B cell (primary cell): ENCODE data around the gene CNTN4. TPM values are rescaled to one million over a fixed set of nuclear protein-coding genes. Genes with fewer than 3 reads are reported as not detected.

Experiments used
- ATAC-seq: fragments of 200-7000 bp; cut with Tn5 transposase; one replicate; pipeline ENCODE4 v1.10.0; 2021; ENCODE audit warnings: low read depth, mild to moderate bottlenecking, moderate number of reproducible peaks, moderate library complexity
- CTCF ChIA-PET: fragments of 350-600 bp; sonication (Branson Sonifier 250); formaldehyde crosslinking; loops from one replicate; lab custom pipeline; 2021; ENCODE audit warnings: antibody characterized with exemption, inconsistent platforms; lab: Charles Lee
- POLR2A ChIA-PET: fragments of 350-600 bp; sonication (Branson Sonifier 250); formaldehyde crosslinking; loops from one replicate; lab custom pipeline; 2021; ENCODE audit warnings: antibody characterized with exemption; lab: Charles Lee
- DNase-seq: peaks from one replicate; pipeline ENCODE4 v3.0.0; 2013
- H2AFZ ChIP-seq: 2 replicates; pipeline ENCODE4 v1.6.1; 2012; ENCODE audit warnings: mild to moderate bottlenecking, low read depth, low read length; ENCODE audit not compliant: insufficient read depth, poor library complexity, severe bottlenecking
- H3K27ac ChIP-seq, 2 donors: 1 replicate in 1 of 2; 2 replicates in 1 of 2; pipeline ENCODE4 v1.5.1; 2012 to 2013; ENCODE audit warnings: low read length in 2 of 2, mild to moderate bottlenecking in 2 of 2, moderate library complexity in 1 of 2
- H3K27me3 ChIP-seq, 4 experiments: fragments of 200-600 bp in 1 of 4; sonication (generic) in 1 of 4; replicated peaks in 1 of 4; 1 replicate in 2 of 4; 2 replicates in 2 of 4; pipeline versions ENCODE4 v1.6.1 to v1.7.0; 2013 to 2016; ENCODE audit warnings: low read length in 3 of 4, mild to moderate bottlenecking in 2 of 4, mixed read lengths in 1 of 4, moderate library complexity in 1 of 4; ENCODE audit not compliant: insufficient read depth in 4 of 4, control insufficient read depth in 3 of 4; ENCODE audit errors: control extremely low read depth in 1 of 4
- H3K36me3 ChIP-seq, 2 experiments: replicated peaks in 1 of 2; 1 replicate in 1 of 2; 2 replicates in 1 of 2; pipeline versions ENCODE4 v1.6.1 to v1.7.1; 2013; ENCODE audit warnings: low read length in 1 of 2; ENCODE audit not compliant: insufficient read depth in 2 of 2, control insufficient read depth in 1 of 2; ENCODE audit errors: control extremely low read depth in 1 of 2, extremely low read depth in 1 of 2
- H3K4me1 ChIP-seq, 2 donors: fragments of 200-600 bp in 1 of 2; sonication (generic) in 1 of 2; 1 replicate in 1 of 2; 2 replicates in 1 of 2; pipeline versions ENCODE4 v1.5.1 to v1.6.1; 2013 to 2017; ENCODE audit warnings: low read length in 2 of 2; ENCODE audit not compliant: control insufficient read depth in 2 of 2, insufficient read depth in 2 of 2
- H3K4me2 ChIP-seq: replicated peaks from 2 replicates; pipeline ENCODE3; 2012; ENCODE audit warnings: mild to moderate bottlenecking, low read depth, low read length; ENCODE audit not compliant: poor library complexity, severe bottlenecking
- H3K4me3 ChIP-seq, 5 experiments: fragments of 200-600 bp in 1 of 5; sonication (generic) in 1 of 5; 1 replicate in 3 of 5; 2 replicates in 2 of 5; pipeline versions ENCODE4 v1.5.1 to v1.7.0; 2011 to 2016; ENCODE audit warnings: low read length in 4 of 5, mild to moderate bottlenecking in 4 of 5, low read depth in 2 of 5, control low read depth in 1 of 5, moderate library complexity in 1 of 5; ENCODE audit not compliant: insufficient read depth in 1 of 5; ENCODE audit errors: control extremely low read depth in 1 of 5, extremely low read depth in 1 of 5
- H3K79me2 ChIP-seq: fragments of 200-600 bp; sonication (generic); one replicate; pipeline ENCODE4 v1.6.0; 2016; ENCODE audit warnings: low read length; ENCODE audit not compliant: control insufficient read depth, insufficient read depth
- H3K9ac ChIP-seq: fragments of 200-600 bp; sonication (generic); 2 replicates; pipeline ENCODE4 v1.6.1; 2017; ENCODE audit warnings: mild to moderate bottlenecking, low read length, moderate library complexity
- H3K9me3 ChIP-seq, 3 donors: one replicate each; pipeline versions ENCODE4 v1.6.1 to v1.7.1; 2013; ENCODE audit warnings: low read length in 2 of 3; ENCODE audit not compliant: control insufficient read depth in 2 of 3, insufficient read depth in 1 of 3; ENCODE audit errors: control extremely low read depth in 1 of 3
- H4K20me1 ChIP-seq: 2 replicates; pipeline ENCODE4 v1.6.0; 2012; ENCODE audit warnings: mild to moderate bottlenecking, low read length; ENCODE audit not compliant: insufficient read depth, control insufficient read depth, poor library complexity, severe bottlenecking
- H3K27ac Mint-ChIP-seq: one replicate; pipeline ENCODE4 v1.8.0; 2021; ENCODE audit warnings: mixed read lengths
- H3K27me3 Mint-ChIP-seq: one replicate; pipeline ENCODE4 v1.8.0; 2021; ENCODE audit warnings: mixed read lengths
- H3K4me1 Mint-ChIP-seq: one replicate; pipeline ENCODE4 v1.8.0; 2021; ENCODE audit warnings: mixed read lengths
- H3K4me3 Mint-ChIP-seq: one replicate; pipeline ENCODE4 v1.8.0; 2021; ENCODE audit warnings: mixed read lengths
- H3K9me3 Mint-ChIP-seq: one replicate; pipeline ENCODE4 v1.8.0; 2022; ENCODE audit warnings: mixed read lengths; ENCODE audit not compliant: insufficient read depth
- EZH2 ChIP-seq: IDR thresholded peaks from 2 replicates; pipeline ENCODE4 v1.6.1; 2012; ENCODE audit warnings: borderline replicate concordance, low read depth, mild to moderate bottlenecking, moderate library complexity, low read length; ENCODE audit not compliant: insufficient read depth, poor library complexity, severe bottlenecking
- WGBS: methylation state at CpG from one replicate; pipeline ENCODE4 v1.1.5; 2013; ENCODE audit warnings: missing lambda C conversion rate; ENCODE audit not compliant: insufficient coverage; 5-methylcytosine and 5-hydroxymethylcytosine counted together
- intact Hi-C: fragments of 100-400 bp; cut with micrococcal nuclease; formaldehyde crosslinking; loops from one replicate; pipeline ENCODE4 v1.10.0; 2022
- polyA plus RNA-seq: library from polyadenylated mRNA; depleted of rRNA; stranded (reverse); fragments of >200 nt; gene quantifications from 2 replicates; pipeline ENCODE4 v1.2.3, GENCODE V29; 2012
- total RNA-seq, 2 donors: library from RNA; stranded (reverse); fragments of 120-200 nt in 1 of 2; gene quantifications; 1 replicate in 1 of 2; 2 replicates in 1 of 2; pipeline versions ENCODE4 v1.2.3 to v1.2.4, GENCODE V29; 2013 to 2022
- TF ChIP-seq, protein P1 (sequence below): fragments of 200-600 bp; IDR thresholded peaks from one replicate; pipeline ENCODE4 v1.8.0; 2022; ENCODE audit warnings: antibody characterized with exemption, mild to moderate bottlenecking

CNTN4 gene
- total and polyA plus RNA-seq, 2 donors (not counting 1 experiment from before 2014, with no cell fraction given): 0.05 TPM; not detected in 1

DNA sequence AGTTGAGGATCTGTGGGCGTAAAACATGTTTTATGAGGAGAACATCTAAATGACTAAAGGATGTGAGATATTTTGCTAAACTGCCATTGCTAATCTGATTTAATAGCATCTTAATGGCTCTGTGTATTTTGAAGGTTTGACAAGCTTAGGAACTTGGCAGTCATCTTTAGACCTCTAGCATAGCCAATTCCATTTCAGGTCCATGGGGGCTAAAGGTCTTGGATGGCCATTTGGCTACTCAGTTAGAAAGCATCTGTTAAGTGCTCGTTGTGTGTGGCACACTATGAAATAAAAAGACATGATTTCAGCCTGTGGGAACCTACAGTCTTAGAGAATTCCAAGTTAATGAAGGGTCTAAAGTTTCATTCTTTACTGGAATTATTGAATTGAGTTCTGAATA lies 775.3 kb downstream of the CNTN4 start:
- H3K4me1 Mint-ChIP-seq: no peaks in the 10 kb centered on the region
- no peak for ATAC-seq
- no CpG with 5 or more reads among the region's 2 CpGs for WGBS
- no peak overlapping the region for H3K4me3 Mint-ChIP-seq
- H3K9me3 ChIP-seq: no peaks in the 10 kb centered on the region
- H3K9me3 Mint-ChIP-seq: no peaks in the 10 kb centered on the region
- no peaks in the 10 kb centered on the region for H3K4me1 ChIP-seq
- H3K9ac ChIP-seq: no peak overlapping the region
- H3K79me2 ChIP-seq: no peaks in the 10 kb centered on the region
- H3K27me3 Mint-ChIP-seq: peaks cover 4% of the 10 kb centered on the region
- H3K27ac Mint-ChIP-seq: no peak overlapping the region
- no peak for DNase-seq
- CTCF ChIA-PET: no interaction called here
- no peak overlapping the region for H3K4me2 ChIP-seq
- intact Hi-C loops: no loop called here
- no peak overlapping the region for H2AFZ ChIP-seq
- no peaks in the 10 kb centered on the region for H3K27me3 ChIP-seq
- H4K20me1 ChIP-seq: no peaks in the 10 kb centered on the region
- POLR2A ChIA-PET: no interaction called here
- no peak overlapping the region for H3K27ac ChIP-seq
- TF ChIP-seq, protein P1, sequence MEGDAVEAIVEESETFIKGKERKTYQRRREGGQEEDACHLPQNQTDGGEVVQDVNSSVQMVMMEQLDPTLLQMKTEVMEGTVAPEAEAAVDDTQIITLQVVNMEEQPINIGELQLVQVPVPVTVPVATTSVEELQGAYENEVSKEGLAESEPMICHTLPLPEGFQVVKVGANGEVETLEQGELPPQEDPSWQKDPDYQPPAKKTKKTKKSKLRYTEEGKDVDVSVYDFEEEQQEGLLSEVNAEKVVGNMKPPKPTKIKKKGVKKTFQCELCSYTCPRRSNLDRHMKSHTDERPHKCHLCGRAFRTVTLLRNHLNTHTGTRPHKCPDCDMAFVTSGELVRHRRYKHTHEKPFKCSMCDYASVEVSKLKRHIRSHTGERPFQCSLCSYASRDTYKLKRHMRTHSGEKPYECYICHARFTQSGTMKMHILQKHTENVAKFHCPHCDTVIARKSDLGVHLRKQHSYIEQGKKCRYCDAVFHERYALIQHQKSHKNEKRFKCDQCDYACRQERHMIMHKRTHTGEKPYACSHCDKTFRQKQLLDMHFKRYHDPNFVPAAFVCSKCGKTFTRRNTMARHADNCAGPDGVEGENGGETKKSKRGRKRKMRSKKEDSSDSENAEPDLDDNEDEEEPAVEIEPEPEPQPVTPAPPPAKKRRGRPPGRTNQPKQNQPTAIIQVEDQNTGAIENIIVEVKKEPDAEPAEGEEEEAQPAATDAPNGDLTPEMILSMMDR: no peak
- TF ChIP-seq EZH2: no peak
- no peak overlapping the region for H3K4me3 ChIP-seq
- H3K36me3 ChIP-seq: no peaks in the 10 kb centered on the region

DNA sequence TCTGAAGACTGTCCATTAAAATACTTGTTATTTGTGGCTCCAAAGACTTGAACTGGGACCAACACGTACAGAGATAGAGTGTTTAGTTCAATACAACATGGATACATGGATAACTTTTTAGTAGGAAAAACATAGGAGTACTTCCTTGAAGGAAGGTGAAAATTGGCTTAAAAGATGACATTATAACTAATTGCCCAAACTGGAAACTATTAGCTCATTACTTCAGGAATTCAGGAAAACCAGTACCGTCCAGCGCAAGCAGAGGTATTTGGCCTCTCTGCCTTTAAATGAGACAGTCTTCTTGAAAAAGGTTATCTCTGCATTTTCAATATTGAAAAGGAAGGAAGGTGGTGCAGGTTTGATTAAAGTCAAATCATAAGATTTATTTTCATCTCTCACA lies 777.0 kb downstream of the CNTN4 start:
- H3K4me1 ChIP-seq: no peaks in the 10 kb centered on the region
- H3K36me3 ChIP-seq: no peaks in the 10 kb centered on the region
- no peaks in the 10 kb centered on the region for H3K27me3 ChIP-seq
- ChIA-PET CTCF (no interaction called here), POLR2A (no interaction called here)
- no peak overlapping the region for H3K9ac ChIP-seq
- whole genome bisulfite sequencing: no CpG with 5 or more reads among the region's 3 CpGs
- no peak overlapping the region for H3K4me3 ChIP-seq
- no peaks in the 10 kb centered on the region for H4K20me1 ChIP-seq
- H3K79me2 ChIP-seq: no peaks in the 10 kb centered on the region
- intact Hi-C loops: no loop called here
- H3K4me1 Mint-ChIP-seq: no peaks in the 10 kb centered on the region
- no peak overlapping the region for H2AFZ ChIP-seq
- no peak overlapping the region for H3K27ac Mint-ChIP-seq
- no peak overlapping the region for H3K27ac ChIP-seq
- no peak for TF ChIP-seq EZH2
- TF ChIP-seq, protein P1: no peak
- H3K4me2 ChIP-seq: no peak overlapping the region
- peaks cover 4% of the 10 kb centered on the region for H3K27me3 Mint-ChIP-seq
- ATAC-seq: no peak
- no peaks in the 10 kb centered on the region for H3K9me3 Mint-ChIP-seq
- no peak overlapping the region for H3K4me3 Mint-ChIP-seq
- DNase-seq: no peak
- H3K9me3 ChIP-seq: no peaks in the 10 kb centered on the region
